ENCODE data around the gene TTC5.

- no peak for TF ChIP-seq CTCF (IDR thresholded peaks at IDR 0.05; ENCODE audit: extremely low read depth in 1 of 2, insufficient read depth in 1 of 2, low read depth in 1 of 2, low read length in 2 of 2)
- TF ChIP-seq POLR2A (IDR thresholded peaks at IDR 0.05; ENCODE audit: low read depth, low read length), result no peak
Measured at GRCh38 chr14:20332431-20332787, 26.7 kb upstream of the TTC5 start.

Measured in endothelial cell of umbilical vein (primary cell).